M059J (cell line): Measurements from ENCODE around the gene SYT11. TPM values are rescaled to one million over a fixed set of nuclear protein-coding genes. Genes with fewer than 3 reads are reported as not detected.
"Not testable (repeated sequence)": the region's sequence is repeated elsewhere in the genome, so short reads cannot be mapped to it uniquely, and the experiment has no call there.

Source experiments
- DNase-seq: peaks from one replicate; pipeline ENCODE4 v3.0.0-alpha.2; 2012; ENCODE audit warnings: low read depth
- total RNA-seq: library from RNA; depleted of rRNA; stranded (reverse); fragments of >200 nt; shearing (Covaris generic); gene quantifications from 2 replicates; pipeline ENCODE4 v1.2.3, GENCODE V29; 2014; rRNA removed

The SYT11 gene
- total RNA-seq = 12.0 and 15.8 TPM in 2 replicates

GRCh38 chr1:155859234-155859829 is at the start of gene SYT11:
Gene SYT11, plus strand, starts transcription at chr1:155859567. Its CDS starts 195 bp downstream, at chr1:155859762.
- peak; percentile 96 for DNase-seq

GRCh38 chr1:155812878-155813277 is 46.5 kb upstream of the SYT11 start:
- no peak for DNase-seq

GRCh38 chr1:155813672-155814071 is 45.7 kb upstream of the SYT11 start:
- no peak for DNase-seq

GRCh38 chr1:155816351-155816750 is 43.0 kb upstream of the SYT11 start:
- DNase-seq = no peak

- no peak for DNase-seq
Observed at GRCh38 chr1:155827450-155827849, 31.9 kb upstream of the SYT11 start.

- DNase-seq = no peak
Observed at GRCh38 chr1:155831279-155831976, 27.9 kb upstream of the SYT11 start.

GRCh38 chr1:155833665-155834295 is 25.6 kb upstream of the SYT11 start:
- no peak for DNase-seq

GRCh38 chr1:155834296-155834926 is 25.0 kb upstream of the SYT11 start:
- DNase-seq = peak; percentile 67

GRCh38 chr1:155834927-155835399 is 24.4 kb upstream of the SYT11 start:
- not testable (repeated sequence) for DNase-seq

- no peak for DNase-seq
Observed at GRCh38 chr1:155835548-155835947, 23.8 kb upstream of the SYT11 start.

- DNase-seq = no peak
Observed at GRCh38 chr1:155840386-155840785, 19.0 kb upstream of the SYT11 start.

GRCh38 chr1:155844860-155845421 is 14.4 kb upstream of the SYT11 start:
- DNase-seq = no peak

- DNase-seq = no peak
Observed at GRCh38 chr1:155847823-155848529, 11.4 kb upstream of the SYT11 start.

- no peak for DNase-seq
Observed at GRCh38 chr1:155850345-155850744, 9.0 kb upstream of the SYT11 start.

GRCh38 chr1:155856257-155856974 is 3.0 kb upstream of the SYT11 start:
- DNase-seq = no peak

- DNase-seq = peak; percentile 93
Observed at GRCh38 chr1:155856975-155857930, 2.1 kb upstream of the SYT11 start, which contains the start of gene GON4L. Gene GON4L, minus strand, starts transcription at chr1:155857214. Its CDS starts 3,434 bp downstream, at chr1:155853780.

- no peak for DNase-seq
Observed at GRCh38 chr1:155858800-155859233, 550 bp upstream of the SYT11 start.

GRCh38 chr1:155859881-155860871 is 809 bp downstream of the SYT11 start:
- DNase-seq = peak; percentile 76
